GM12878 (cell line): Measurements from ENCODE around the gene TACR2. TPM values are rescaled to one million over a fixed set of nuclear protein-coding genes. Genes with fewer than 3 reads are reported as not detected.

ENCODE experiments used
- ATAC-seq: fragments of 200-7000 bp; cut with Tn5 transposase; 3 replicates; pipeline ENCODE4 v1.9.1; 2020; ENCODE audit warnings: mild to moderate bottlenecking, moderate library complexity
- BruUV-seq: library from RNA; stranded (reverse); fragments of 400-500 nt; replicated peaks from 2 replicates; lab custom pipeline; 2021; lab: Mats Ljungman, UMichigan
- CTCF ChIA-PET: fragments of 300-600 bp; sonication (Branson Sonifier 250); formaldehyde crosslinking; extraction: SDS; loops from one replicate; lab custom pipeline; 2021; ENCODE audit warnings: inconsistent platforms; lab: Yijun Ruan, JAX
- POLR2A ChIA-PET: fragments of 350-600 bp; formaldehyde crosslinking; extraction: SDS; loops from one replicate; lab custom pipeline; 2021; ENCODE audit warnings: inconsistent platforms; lab: Charles Lee
- RAD21 ChIA-PET: fragments of 300-600 bp; sonication (Branson Sonifier 250); formaldehyde crosslinking; loops from one replicate; lab custom pipeline; 2023; ENCODE audit warnings: antibody characterized with exemption; ENCODE audit not compliant: unreplicated experiment; lab: Charles Lee
- SMC1A ChIA-PET: fragments of 300-600 bp; sonication (Branson Sonifier 250); formaldehyde crosslinking; loops from one replicate; lab custom pipeline; 2023; ENCODE audit not compliant: unreplicated experiment, uncharacterized antibody; lab: Charles Lee
- DNase-seq: peaks from one replicate; pipeline ENCODE4 v3.0.0-alpha.2; 2011; ENCODE audit warnings: low read depth, low spot score
- FAIRE-seq: peaks from 3 replicates; lab custom pipeline; 2011; peaks lifted over from hg19 to GRCh38; lab: Jason Lieb, UNC
- H2AFZ ChIP-seq: 2 replicates; pipeline ENCODE4 v1.6.0; 2011; ENCODE audit warnings: low read depth, low read length, control low read depth; ENCODE audit not compliant: control insufficient read depth
- H3K27ac ChIP-seq: 2 replicates; pipeline ENCODE4 v1.5.1; 2011; ENCODE audit warnings: control low read depth; ENCODE audit not compliant: control insufficient read depth, insufficient read depth
- H3K27me3 ChIP-seq, 2 experiments: replicated peaks in 1 of 2; 2 replicates each; pipeline versions ENCODE4 v1.6.0 to v1.6.1; 2011; ENCODE audit warnings: low read length in 1 of 2; ENCODE audit not compliant: control insufficient read depth in 2 of 2, insufficient read depth in 2 of 2
- H3K36me3 ChIP-seq, 2 experiments: 2 replicates each; pipeline ENCODE4 v1.5.1; 2011; ENCODE audit warnings: low read length in 1 of 2; ENCODE audit not compliant: control insufficient read depth in 2 of 2, insufficient read depth in 2 of 2
- H3K4me1 ChIP-seq: 2 replicates; pipeline ENCODE4 v1.6.1; 2011; ENCODE audit warnings: mild to moderate bottlenecking, low read length, moderate library complexity, mixed read lengths; ENCODE audit not compliant: control insufficient read depth, insufficient read depth
- H3K4me2 ChIP-seq: 2 replicates; pipeline ENCODE4 v1.6.0; 2011; ENCODE audit warnings: control low read depth; ENCODE audit not compliant: control insufficient read depth, insufficient read depth
- H3K4me3 ChIP-seq: fragments of 200-600 bp; sonication (generic); 2 replicates; pipeline ENCODE4 v1.5.1; 2016
- H3K79me2 ChIP-seq: 2 replicates; pipeline ENCODE4 v1.6.0; 2011; ENCODE audit warnings: low read length; ENCODE audit not compliant: control insufficient read depth, insufficient read depth
- H3K9ac ChIP-seq: 2 replicates; pipeline ENCODE4 v1.8.0; 2011; ENCODE audit warnings: low read length, control low read depth, mixed read lengths; ENCODE audit not compliant: control insufficient read depth, insufficient read depth
- H3K9me3 ChIP-seq: replicated peaks from 3 replicates; pipeline ENCODE4 v1.5.1; 2011; ENCODE audit warnings: mild to moderate bottlenecking, low read length; ENCODE audit not compliant: control insufficient read depth, insufficient read depth
- H4K20me1 ChIP-seq: 2 replicates; pipeline ENCODE4 v1.6.0; 2011; ENCODE audit not compliant: control insufficient read depth, insufficient read depth
- FOXM1 ChIP-seq: IDR thresholded peaks from 2 replicates; pipeline ENCODE4 v1.6.1; 2012; ENCODE audit warnings: low read depth, mild to moderate bottlenecking, inconsistent platforms, low read length, moderate library complexity
- IKZF1 ChIP-seq: fragments of 450-650 bp; conservative IDR thresholded peaks from 2 replicates; pipeline ENCODE4 v1.6.1; 2017; ENCODE audit warnings: antibody characterized with exemption, mild to moderate bottlenecking
- MYC ChIP-seq: IDR thresholded peaks from 2 replicates; pipeline ENCODE4 v1.6.1; 2011; ENCODE audit warnings: mild to moderate bottlenecking, low read length, moderate library complexity, inconsistent platforms; ENCODE audit not compliant: insufficient read depth, insufficient replicate concordance, insufficient read length, severe bottlenecking
- NBN ChIP-seq: fragments of 450-650 bp; IDR thresholded peaks from 2 replicates; pipeline ENCODE4 v1.6.1; 2016
- SREBF1 ChIP-seq: IDR thresholded peaks from 2 replicates; pipeline ENCODE4 v1.6.1; 2012; ENCODE audit warnings: mild to moderate bottlenecking, low read length
- SREBF2 ChIP-seq: IDR thresholded peaks from 2 replicates; pipeline ENCODE4 v1.6.1; 2012; ENCODE audit warnings: mild to moderate bottlenecking, low read length
- TCF7 ChIP-seq: IDR thresholded peaks from 2 replicates; pipeline ENCODE4 v1.6.1; 2014; ENCODE audit warnings: antibody characterized with exemption, borderline replicate concordance
- ZNF24 ChIP-seq: fragments of 450-650 bp; IDR thresholded peaks from 2 replicates; pipeline ENCODE4 v1.6.1; 2017; ENCODE audit warnings: antibody characterized with exemption, mild to moderate bottlenecking
- WGBS: methylation state at CpG from one replicate; pipeline ENCODE4 v1.1.6; 2016; ENCODE audit warnings: low lambda C conversion rate; ENCODE audit not compliant: insufficient replicate concordance, insufficient coverage; ENCODE audit errors: missing lambda C conversion rate; 5-methylcytosine and 5-hydroxymethylcytosine counted together
- in situ Hi-C: fragments of 300-500 bp; cut with MboI; formaldehyde crosslinking; loops from 9 replicates; pipeline ENCODE4 v1.14.3; 2018; ENCODE audit warnings: mixed read lengths
- intact Hi-C: fragments of 100-400 bp; cut with micrococcal nuclease; formaldehyde crosslinking; loops from one replicate; pipeline ENCODE4 v1.14.2; 2022; ENCODE audit not compliant: unreplicated experiment
- polyA plus RNA-seq, 11 experiments: library from polyadenylated mRNA; depleted of rRNA in 4 of 11; unstranded in 6 of 11; stranded (reverse) in 5 of 11; fragments of >200 nt; fragmentation: Nextera tagmentation in 4 of 11; fragmentation: Illumina TruSeq in 1 of 11; extraction: Ambion mirVana in 4 of 11; extraction: Trizol in 1 of 11; gene quantifications; 1 replicate in 1 of 11; 2 replicates in 10 of 11; pipeline versions ENCODE4 v1.2.1 to v1.2.3, GENCODE V29; 2011 to 2016; ENCODE audit warnings: inconsistent platforms in 2 of 11, missing spikeins in 2 of 11, low read depth in 1 of 11
- total RNA-seq, 4 experiments: library from RNA; depleted of rRNA in 3 of 4; stranded (reverse); fragments of >200 nt in 3 of 4; fragmentation: Illumina TruSeq in 1 of 4; extraction: Trizol in 1 of 4; gene quantifications; 2 replicates each; pipeline versions ENCODE4 v1.2.1 to v1.2.3, GENCODE V29; 2013 to 2021
- TF ChIP-seq, protein P1 (sequence below): IDR thresholded peaks from 2 replicates; pipeline ENCODE4 v1.6.1; 2012; ENCODE audit warnings: low read depth, low read length, improper control_type of control experiment
- TF ChIP-seq, protein P2 (sequence below): IDR thresholded peaks from 2 replicates; pipeline ENCODE4 v1.6.1; 2012; ENCODE audit warnings: improper control_type of control experiment, low read depth, low read length; ENCODE audit not compliant: insufficient replicate concordance

TACR2 gene
- total and polyA plus RNA-seq, 10 of the 15 experiments (the other 5 are each of a cell fraction or from before 2014, with no cell fraction given), result 0.11 TPM; not detected in 9

DNA sequence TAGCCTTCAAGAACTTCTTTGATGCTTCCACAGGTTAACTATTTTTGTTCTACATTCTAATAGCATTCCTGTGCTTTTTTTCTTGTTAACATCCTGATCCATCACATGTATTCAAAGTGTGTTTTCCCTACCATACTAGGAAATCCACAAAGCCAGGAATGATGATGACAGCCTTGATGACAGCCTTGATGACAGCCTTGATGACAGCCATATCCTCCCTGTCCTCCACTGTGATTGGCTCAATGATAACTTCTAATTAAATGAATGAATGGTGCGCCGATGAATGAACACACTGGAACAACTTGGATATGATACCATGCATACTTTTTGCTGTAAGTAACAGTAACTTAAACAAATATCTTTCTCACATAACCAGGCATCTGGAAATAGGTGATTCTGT lies 8.3 kb upstream of the TACR2 start (continued):
- no peak for TF ChIP-seq SREBF1

DNA sequence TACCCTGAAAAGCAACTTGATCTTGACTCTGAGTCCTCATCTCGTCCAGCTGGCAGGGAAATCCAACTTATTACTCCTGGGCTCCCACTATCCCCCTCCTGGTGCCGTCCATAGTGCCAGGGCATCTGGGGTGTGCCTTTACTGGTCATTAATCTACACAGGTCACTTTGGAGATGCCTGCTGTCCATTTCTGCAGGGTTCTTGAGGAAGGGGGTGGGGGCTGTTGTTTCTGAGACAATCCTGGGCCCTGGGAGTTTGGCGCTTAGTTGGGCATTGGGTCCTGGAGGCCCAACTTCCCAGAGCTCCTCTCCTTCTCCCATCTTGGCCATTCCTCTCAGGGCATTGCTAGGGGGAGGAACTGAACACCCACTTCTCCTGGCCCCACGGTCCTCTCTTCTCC lies 6.0 kb upstream of the TACR2 start:
- FAIRE-seq (no peak), ATAC-seq (no peak), DNase-seq (no peak)
- Histone ChIP-seq H3K4me1 (peaks cover 6% of the 10 kb centered on the region; the same call in 1 of the 2 replicates), H3K27me3 (no peaks in the 10 kb centered on the region; a peak in 1 of 4 replicates), H3K4me3 (no peak overlapping the region), H2AFZ (no peak overlapping the region), H3K79me2 (no peaks in the 10 kb centered on the region), H3K4me2 (no peak overlapping the region), H3K9ac (no peak overlapping the region), H4K20me1 (no peaks in the 10 kb centered on the region), H3K27ac (no peak overlapping the region), H3K36me3 (no peaks in the 10 kb centered on the region), H3K9me3 (no peaks in the 10 kb centered on the region)
- CTCF ChIA-PET, result interaction anchor here (1.8 to 2.8 kb wide), 3 partner anchors 12 to 85 kb away, joined by 7 to 15 read pairs (median 11); no protein-coding TSS in a partner anchor
- no TSS peak for BruUV-seq
- RAD21 ChIA-PET, result interaction anchor here (1.2 kb wide), 1 partner anchor 14 kb away, joined by 3 read pairs; no protein-coding TSS in a partner anchor
- 22% methylated on average over 4 of the region's 4 CpGs for WGBS
- POLR2A ChIA-PET, result no interaction called here
- SMC1A ChIA-PET, result interaction anchor here (0.5 to 3.1 kb wide), 2 partner anchors 82 to 84 kb away, joined by 4 to 17 read pairs; no protein-coding TSS in a partner anchor
- TF ChIP-seq TCF7 (no peak), FOXM1 (no peak), NBN (no peak), IKZF1 (no peak), MYC (no peak), SREBF2 (no peak), ZNF24 (no peak)
- TF ChIP-seq, protein P1, sequence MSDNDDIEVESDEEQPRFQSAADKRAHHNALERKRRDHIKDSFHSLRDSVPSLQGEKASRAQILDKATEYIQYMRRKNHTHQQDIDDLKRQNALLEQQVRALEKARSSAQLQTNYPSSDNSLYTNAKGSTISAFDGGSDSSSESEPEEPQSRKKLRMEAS, result no peak
- TF ChIP-seq, protein P2, sequence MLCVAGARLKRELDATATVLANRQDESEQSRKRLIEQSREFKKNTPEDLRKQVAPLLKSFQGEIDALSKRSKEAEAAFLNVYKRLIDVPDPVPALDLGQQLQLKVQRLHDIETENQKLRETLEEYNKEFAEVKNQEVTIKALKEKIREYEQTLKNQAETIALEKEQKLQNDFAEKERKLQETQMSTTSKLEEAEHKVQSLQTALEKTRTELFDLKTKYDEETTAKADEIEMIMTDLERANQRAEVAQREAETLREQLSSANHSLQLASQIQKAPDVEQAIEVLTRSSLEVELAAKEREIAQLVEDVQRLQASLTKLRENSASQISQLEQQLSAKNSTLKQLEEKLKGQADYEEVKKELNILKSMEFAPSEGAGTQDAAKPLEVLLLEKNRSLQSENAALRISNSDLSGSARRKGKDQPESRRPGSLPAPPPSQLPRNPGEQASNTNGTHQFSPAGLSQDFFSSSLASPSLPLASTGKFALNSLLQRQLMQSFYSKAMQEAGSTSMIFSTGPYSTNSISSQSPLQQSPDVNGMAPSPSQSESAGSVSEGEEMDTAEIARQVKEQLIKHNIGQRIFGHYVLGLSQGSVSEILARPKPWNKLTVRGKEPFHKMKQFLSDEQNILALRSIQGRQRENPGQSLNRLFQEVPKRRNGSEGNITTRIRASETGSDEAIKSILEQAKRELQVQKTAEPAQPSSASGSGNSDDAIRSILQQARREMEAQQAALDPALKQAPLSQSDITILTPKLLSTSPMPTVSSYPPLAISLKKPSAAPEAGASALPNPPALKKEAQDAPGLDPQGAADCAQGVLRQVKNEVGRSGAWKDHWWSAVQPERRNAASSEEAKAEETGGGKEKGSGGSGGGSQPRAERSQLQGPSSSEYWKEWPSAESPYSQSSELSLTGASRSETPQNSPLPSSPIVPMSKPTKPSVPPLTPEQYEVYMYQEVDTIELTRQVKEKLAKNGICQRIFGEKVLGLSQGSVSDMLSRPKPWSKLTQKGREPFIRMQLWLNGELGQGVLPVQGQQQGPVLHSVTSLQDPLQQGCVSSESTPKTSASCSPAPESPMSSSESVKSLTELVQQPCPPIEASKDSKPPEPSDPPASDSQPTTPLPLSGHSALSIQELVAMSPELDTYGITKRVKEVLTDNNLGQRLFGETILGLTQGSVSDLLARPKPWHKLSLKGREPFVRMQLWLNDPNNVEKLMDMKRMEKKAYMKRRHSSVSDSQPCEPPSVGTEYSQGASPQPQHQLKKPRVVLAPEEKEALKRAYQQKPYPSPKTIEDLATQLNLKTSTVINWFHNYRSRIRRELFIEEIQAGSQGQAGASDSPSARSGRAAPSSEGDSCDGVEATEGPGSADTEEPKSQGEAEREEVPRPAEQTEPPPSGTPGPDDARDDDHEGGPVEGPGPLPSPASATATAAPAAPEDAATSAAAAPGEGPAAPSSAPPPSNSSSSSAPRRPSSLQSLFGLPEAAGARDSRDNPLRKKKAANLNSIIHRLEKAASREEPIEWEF, result no peak
- intact Hi-C loops (no loop called here), in situ Hi-C loops (no loop called here)
